T-cell (primary cell): Measurements from ENCODE around the gene TK2. TPM values are rescaled to one million over a fixed set of nuclear protein-coding genes. Genes with fewer than 3 reads are reported as not detected.
"Not testable (repeated sequence)": the region's sequence is repeated elsewhere in the genome, so short reads cannot be mapped to it uniquely, and the experiment has no call there.

ENCODE experiments used
- ATAC-seq, 4 experiments: fragments of 200-7000 bp in 3 of 4; fragments of 150-1000 bp in 1 of 4; cut with Tn5 transposase; replicated peaks in 1 of 4; 1 replicate in 3 of 4; 2 replicates in 1 of 4; pipeline ENCODE4 v1.10.0; 2021; ENCODE audit warnings: moderate library complexity in 3 of 4, mild to moderate bottlenecking in 2 of 4, moderate number of reproducible peaks in 1 of 4
- CTCF ChIA-PET, 2 donors: fragments of 300-600 bp; sonication (Branson Sonifier 250); formaldehyde crosslinking; loops; one replicate each; lab custom pipeline; 2022; ENCODE audit warnings: antibody characterized with exemption in 2 of 2; lab: Charles Lee
- POLR2A ChIA-PET, 2 donors: fragments of 300-600 bp; sonication (Branson Sonifier 250); formaldehyde crosslinking; loops; one replicate each; lab custom pipeline; 2022; ENCODE audit warnings: antibody characterized with exemption in 2 of 2; lab: Charles Lee
- DNase-seq, 35 experiments: peaks; one replicate each; pipeline versions ENCODE4 v3.0.0 to v3.0.0-alpha.2; 2013 to 2023
- H3K27ac ChIP-seq: one replicate; pipeline ENCODE4 v1.5.1; 2013; ENCODE audit warnings: low read length
- H3K27me3 ChIP-seq, 2 experiments: replicated peaks in 1 of 2; 1 replicate in 1 of 2; 2 replicates in 1 of 2; pipeline versions ENCODE4 v1.6.1 to v1.7.0; 2013; ENCODE audit warnings: low read length in 1 of 2, mixed read lengths in 1 of 2; ENCODE audit not compliant: control insufficient read depth in 2 of 2, insufficient read depth in 2 of 2; ENCODE audit errors: extremely low read depth in 1 of 2
- H3K36me3 ChIP-seq, 2 donors: 1 replicate in 1 of 2; 2 replicates in 1 of 2; pipeline versions ENCODE4 v1.6.1 to v1.7.0; 2013; ENCODE audit warnings: low read length in 1 of 2; ENCODE audit not compliant: control insufficient read depth in 2 of 2, insufficient read depth in 1 of 2; ENCODE audit errors: extremely low read depth in 1 of 2
- H3K4me1 ChIP-seq, 2 experiments: 1 replicate in 1 of 2; 2 replicates in 1 of 2; pipeline versions ENCODE4 v1.6.1 to v1.7.0; 2013; ENCODE audit warnings: low read length in 2 of 2, mixed read lengths in 1 of 2; ENCODE audit not compliant: insufficient read depth in 2 of 2, control insufficient read depth in 1 of 2; ENCODE audit errors: extremely low read depth in 1 of 2
- H3K4me3 ChIP-seq, 2 donors: 1 replicate in 1 of 2; 2 replicates in 1 of 2; pipeline versions ENCODE4 v1.5.1 to v1.7.0; 2013; ENCODE audit warnings: mild to moderate bottlenecking in 2 of 2, low read length in 1 of 2, moderate library complexity in 1 of 2; ENCODE audit not compliant: control insufficient read depth in 1 of 2; ENCODE audit errors: extremely low read depth in 1 of 2
- H3K9me3 ChIP-seq: 2 replicates; pipeline ENCODE4 v1.7.0; 2013
- H3K27ac Mint-ChIP-seq, 2 donors: one replicate each; pipeline ENCODE4 v1.8.0; 2020 to 2021; ENCODE audit warnings: mild to moderate bottlenecking in 2 of 2, mixed read lengths in 2 of 2
- H3K27me3 Mint-ChIP-seq, 2 donors: one replicate each; pipeline ENCODE4 v1.8.0; 2021 to 2022; ENCODE audit warnings: mixed read lengths in 2 of 2
- H3K36me3 Mint-ChIP-seq: one replicate; pipeline ENCODE4 v1.8.0; 2021; ENCODE audit warnings: mixed read lengths
- H3K4me1 Mint-ChIP-seq, 3 donors: one replicate each; pipeline ENCODE4 v1.8.0; 2020 to 2022; ENCODE audit warnings: mixed read lengths in 3 of 3, mild to moderate bottlenecking in 1 of 3
- H3K4me3 Mint-ChIP-seq, 3 donors: one replicate each; pipeline ENCODE4 v1.8.0; 2020 to 2022; ENCODE audit warnings: mild to moderate bottlenecking in 3 of 3, mixed read lengths in 3 of 3, moderate library complexity in 3 of 3
- H3K9me3 Mint-ChIP-seq, 3 donors: one replicate each; pipeline ENCODE4 v1.8.0; 2020 to 2022; ENCODE audit warnings: mixed read lengths in 3 of 3
- WGBS: methylation state at CpG from one replicate; pipeline ENCODE4 v1.1.5; 2013; ENCODE audit warnings: missing lambda C conversion rate; ENCODE audit not compliant: insufficient coverage; 5-methylcytosine and 5-hydroxymethylcytosine counted together
- total RNA-seq, 35 experiments: library from RNA in 6 of 35; stranded (reverse) in 6 of 35; fragments of 120-200 nt in 1 of 35; gene quantifications; one replicate each; pipeline versions ENCODE4 v1.2.1 to v1.2.4 and lab custom pipeline; 2013 to 2026

Gene TK2
- total RNA-seq, 5 donors from 2014 or later (not counting 1 experiment from before 2014, with no cell fraction given): 4.6 to 10.8 (median 8.4) TPM

GRCh38 chr16:66503030-66503429, 46.9 kb downstream of the TK2 start:
- 92% methylated on average over 1 of the region's 2 CpGs for WGBS
- no peaks in the 10 kb centered on the region for H3K4me1 Mint-ChIP-seq
- POLR2A ChIA-PET: no interaction called here
- Histone ChIP-seq H3K36me3 (no peaks in the 10 kb centered on the region), H3K27me3 (no peaks in the 10 kb centered on the region), H3K4me1 (no peaks in the 10 kb centered on the region), H3K4me3 (no peak overlapping the region), H3K27ac (no peak overlapping the region), H3K9me3 (no peaks in the 10 kb centered on the region)
- H3K4me3 Mint-ChIP-seq: no peak overlapping the region
- CTCF ChIA-PET: no interaction called here
- H3K9me3 Mint-ChIP-seq: no peaks in the 10 kb centered on the region
- no peak overlapping the region for H3K27ac Mint-ChIP-seq
- H3K36me3 Mint-ChIP-seq: no peaks in the 10 kb centered on the region
- ATAC-seq: no peak
- H3K27me3 Mint-ChIP-seq: no peaks in the 10 kb centered on the region
- DNase-seq: peak in 2 of 35 experiments; percentile 3 to 8

- Mint-ChIP-seq H3K36me3 (no peaks in the 10 kb centered on the region), H3K9me3 (no peaks in the 10 kb centered on the region), H3K27me3 (no peaks in the 10 kb centered on the region), H3K27ac (no peak overlapping the region), H3K4me3 (no peak overlapping the region), H3K4me1 (no peaks in the 10 kb centered on the region)
- CTCF ChIA-PET: interaction anchor here in 1 of 2 donors (0.7 kb wide), 1 partner anchor 65 kb away, joined by 3 read pairs; no protein-coding TSS in a partner anchor
- ATAC-seq: no peak
- Histone ChIP-seq H3K27ac (no peak overlapping the region), H3K4me3 (no peak overlapping the region), H3K36me3 (no peaks in the 10 kb centered on the region), H3K9me3 (no peaks in the 10 kb centered on the region), H3K27me3 (no peaks in the 10 kb centered on the region), H3K4me1 (no peaks in the 10 kb centered on the region)
- 100% methylated on average over 5 of the region's 12 CpGs for WGBS
- POLR2A ChIA-PET: no interaction called here
- DNase-seq: no peak
These were observed 47.7 kb downstream of the TK2 start for GRCh38 chr16:66502020-66502913.

GRCh38 chr16:66501563-66501962, 48.4 kb downstream of the TK2 start:
- H3K9me3 Mint-ChIP-seq, DNase-seq, ATAC-seq, H3K4me1 Mint-ChIP-seq, H3K27ac ChIP-seq, H3K4me3 Mint-ChIP-seq, H3K36me3 ChIP-seq, H3K36me3 Mint-ChIP-seq, H3K27ac Mint-ChIP-seq, POLR2A ChIA-PET, H3K4me3 ChIP-seq, H3K27me3 Mint-ChIP-seq, H3K9me3 ChIP-seq, H3K27me3 ChIP-seq, H3K4me1 ChIP-seq: not testable (repeated sequence)
- no CpG with 5 or more reads among the region's 4 CpGs for WGBS
- CTCF ChIA-PET: interaction anchor here in 1 of 2 donors (0.7 kb wide), 1 partner anchor 66 kb away, joined by 3 read pairs; no protein-coding TSS in a partner anchor

GRCh38 chr16:66497921-66498320, 52.0 kb downstream of the TK2 start:
- DNase-seq, POLR2A ChIA-PET, H3K9me3 ChIP-seq, H3K9me3 Mint-ChIP-seq, H3K4me3 ChIP-seq, H3K27me3 Mint-ChIP-seq, CTCF ChIA-PET, H3K27ac ChIP-seq, H3K4me3 Mint-ChIP-seq, H3K36me3 Mint-ChIP-seq, H3K4me1 ChIP-seq, ATAC-seq, H3K27ac Mint-ChIP-seq, H3K36me3 ChIP-seq, H3K4me1 Mint-ChIP-seq, H3K27me3 ChIP-seq: not testable (repeated sequence)
- WGBS: 67% methylated on average over 1 of the region's 2 CpGs

GRCh38 chr16:66496226-66496625, 53.7 kb downstream of the TK2 start:
- H3K27ac ChIP-seq, H3K4me1 ChIP-seq, H3K4me3 Mint-ChIP-seq, H3K27ac Mint-ChIP-seq, ATAC-seq, H3K27me3 ChIP-seq, CTCF ChIA-PET, POLR2A ChIA-PET, H3K4me1 Mint-ChIP-seq, H3K36me3 ChIP-seq, H3K4me3 ChIP-seq, H3K36me3 Mint-ChIP-seq, H3K9me3 ChIP-seq, H3K9me3 Mint-ChIP-seq, H3K27me3 Mint-ChIP-seq: not testable (repeated sequence)
- 93% methylated on average over 5 of the region's 10 CpGs for WGBS
- peak in 1 of 35 experiments; percentile 7 for DNase-seq

GRCh38 chr16:66495440-66495839, 54.5 kb downstream of the TK2 start:
- no peak overlapping the region for H3K4me3 Mint-ChIP-seq
- H3K4me1 ChIP-seq: no peaks in the 10 kb centered on the region
- no peaks in the 10 kb centered on the region for H3K36me3 Mint-ChIP-seq
- H3K27me3 Mint-ChIP-seq: no peaks in the 10 kb centered on the region
- no peak for ATAC-seq
- CTCF ChIA-PET: no interaction called here
- POLR2A ChIA-PET: no interaction called here
- WGBS: 88% methylated on average over 1 of the region's 2 CpGs
- H3K9me3 Mint-ChIP-seq: no peaks in the 10 kb centered on the region
- no peaks in the 10 kb centered on the region for H3K9me3 ChIP-seq
- H3K4me3 ChIP-seq: no peak overlapping the region
- peaks cover 0 to 2% of the 10 kb centered on the region in 2 experiments for H3K27me3 ChIP-seq
- no peak for DNase-seq
- no peaks in the 10 kb centered on the region for H3K36me3 ChIP-seq
- no peaks in the 10 kb centered on the region for H3K4me1 Mint-ChIP-seq
- no peak overlapping the region for H3K27ac Mint-ChIP-seq
- no peak overlapping the region for H3K27ac ChIP-seq
